ENCODE data around the gene PAX5. TPM values are rescaled to one million over a fixed set of nuclear protein-coding genes. Genes with fewer than 3 reads are reported as not detected.

Gene PAX5
- total and polyA plus RNA-seq, 5 donors from 2014 or later = 0.02 to 0.94 (median 0.15) TPM; not detected in 2

GRCh38 chr9:36892279-36892678 lies 141.8 kb downstream of the PAX5 start:
- H3K4me1 ChIP-seq (ENCODE audit: control insufficient read depth, insufficient read depth, low read length, poor library complexity, severe bottlenecking) = no peaks in the 10 kb centered on the region
- H3K9me3 ChIP-seq (ENCODE audit: control insufficient read depth in 2 of 2, low read length in 2 of 2) = no peaks in the 10 kb centered on the region
- H3K27me3 Mint-ChIP-seq = peaks cover 4% of the 10 kb centered on the region
- H3K4me1 Mint-ChIP-seq = no peaks in the 10 kb centered on the region
- no peak overlapping the region for H3K27ac ChIP-seq (ENCODE audit: insufficient read depth, low read length, poor library complexity, severe bottlenecking)
- H3K36me3 ChIP-seq (ENCODE audit: control insufficient read depth, insufficient read depth, low read length) = no peaks in the 10 kb centered on the region
- H3K36me3 Mint-ChIP-seq = no peaks in the 10 kb centered on the region
- no peak overlapping the region for H3K4me3 ChIP-seq (ENCODE audit: low read depth, low read length)
- no peak for ATAC-seq (ENCODE audit: low read depth in 2 of 2)
- DNase-seq = no peak
- no peak overlapping the region for H3K4me3 Mint-ChIP-seq
- no peak overlapping the region for H3K27ac Mint-ChIP-seq
- H3K27me3 ChIP-seq (ENCODE audit: control insufficient read depth, insufficient read depth, low read length) = no peaks in the 10 kb centered on the region
- H3K9me3 Mint-ChIP-seq = no peaks in the 10 kb centered on the region

DNA sequence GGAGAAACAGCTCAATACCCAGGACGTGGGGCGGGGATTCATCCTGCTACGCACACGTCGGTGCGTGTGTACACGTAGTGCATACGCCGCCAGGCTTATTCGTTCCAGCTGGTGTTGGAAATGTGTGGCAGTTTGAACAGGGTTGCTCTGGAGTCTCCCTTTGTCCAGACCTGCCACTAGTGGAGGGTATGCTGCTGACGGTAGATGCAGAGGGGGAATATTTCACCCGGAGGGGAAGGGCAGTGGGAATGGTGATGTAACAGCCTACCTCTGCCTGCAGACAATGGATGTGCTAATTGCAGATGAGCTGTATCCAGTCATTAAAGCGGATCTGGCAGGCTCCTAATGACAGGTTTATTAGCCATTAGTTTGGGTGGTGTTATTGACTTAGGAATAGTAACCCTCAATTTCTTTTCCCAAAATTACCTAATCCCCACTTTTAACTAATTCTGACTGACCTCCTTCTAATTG lies 142.7 kb downstream of the PAX5 start:
- Histone ChIP-seq H3K27ac (ENCODE audit: insufficient read depth, low read length, poor library complexity, severe bottlenecking) (no peak overlapping the region), H3K27me3 (ENCODE audit: control insufficient read depth, insufficient read depth, low read length) (no peaks in the 10 kb centered on the region), H3K4me1 (ENCODE audit: control insufficient read depth, insufficient read depth, low read length, poor library complexity, severe bottlenecking) (no peaks in the 10 kb centered on the region), H3K4me3 (ENCODE audit: low read depth, low read length) (no peak overlapping the region), H3K9me3 (ENCODE audit: control insufficient read depth in 2 of 2, low read length in 2 of 2) (no peaks in the 10 kb centered on the region), H3K36me3 (ENCODE audit: control insufficient read depth, insufficient read depth, low read length) (no peaks in the 10 kb centered on the region)
- ATAC-seq (ENCODE audit: low read depth in 2 of 2) (no peak), DNase-seq (no peak)
- no peaks in the 10 kb centered on the region for H3K4me1 Mint-ChIP-seq
- H3K27ac Mint-ChIP-seq = no peak overlapping the region
- H3K9me3 Mint-ChIP-seq = no peaks in the 10 kb centered on the region
- H3K4me3 Mint-ChIP-seq = no peak overlapping the region
- H3K27me3 Mint-ChIP-seq = peaks cover 5% of the 10 kb centered on the region
- no peaks in the 10 kb centered on the region for H3K36me3 Mint-ChIP-seq

GRCh38 chr9:36889844-36890243 lies 144.2 kb downstream of the PAX5 start:
- no peaks in the 10 kb centered on the region for H3K9me3 Mint-ChIP-seq
- no peak overlapping the region for H3K4me3 ChIP-seq (ENCODE audit: low read depth, low read length)
- DNase-seq = no peak
- H3K27me3 ChIP-seq (ENCODE audit: control insufficient read depth, insufficient read depth, low read length) = no peaks in the 10 kb centered on the region
- H3K36me3 ChIP-seq (ENCODE audit: control insufficient read depth, insufficient read depth, low read length) = no peaks in the 10 kb centered on the region
- H3K36me3 Mint-ChIP-seq = no peaks in the 10 kb centered on the region
- no peaks in the 10 kb centered on the region for H3K9me3 ChIP-seq (ENCODE audit: control insufficient read depth in 2 of 2, low read length in 2 of 2)
- H3K4me1 ChIP-seq (ENCODE audit: control insufficient read depth, insufficient read depth, low read length, poor library complexity, severe bottlenecking) = no peaks in the 10 kb centered on the region
- H3K27ac ChIP-seq (ENCODE audit: insufficient read depth, low read length, poor library complexity, severe bottlenecking) = no peak overlapping the region
- no peak overlapping the region for H3K4me3 Mint-ChIP-seq
- peaks cover 5% of the 10 kb centered on the region for H3K27me3 Mint-ChIP-seq
- H3K27ac Mint-ChIP-seq = no peak overlapping the region
- no peak for ATAC-seq (ENCODE audit: low read depth in 2 of 2)
- no peaks in the 10 kb centered on the region for H3K4me1 Mint-ChIP-seq

DNA sequence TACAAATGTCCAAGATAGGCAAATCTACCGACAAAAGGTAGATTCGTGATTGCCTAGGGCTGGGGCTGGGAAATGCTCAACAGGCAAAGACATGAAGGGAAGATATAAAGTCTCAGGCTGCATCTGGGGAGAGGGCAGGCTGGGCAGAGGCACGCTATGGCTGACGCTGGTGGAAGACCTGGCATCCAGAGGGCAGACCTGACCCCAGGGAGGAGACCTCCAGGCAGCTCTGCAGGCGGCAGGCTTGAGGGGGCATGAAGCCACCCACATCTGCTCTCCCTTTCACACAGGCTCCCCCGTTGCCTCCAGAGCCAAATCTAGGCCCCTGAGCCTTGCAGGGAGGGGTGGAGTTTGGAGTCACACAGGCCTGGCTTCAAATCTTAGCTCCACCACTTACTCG lies 145.5 kb downstream of the PAX5 start:
- H3K4me1 ChIP-seq (ENCODE audit: control insufficient read depth, insufficient read depth, low read length, poor library complexity, severe bottlenecking) = no peaks in the 10 kb centered on the region
- no peaks in the 10 kb centered on the region for H3K9me3 ChIP-seq (ENCODE audit: control insufficient read depth in 2 of 2, low read length in 2 of 2)
- H3K27me3 Mint-ChIP-seq = peaks cover 11% of the 10 kb centered on the region
- DNase-seq (no peak), ATAC-seq (ENCODE audit: low read depth in 2 of 2) (no peak)
- H3K9me3 Mint-ChIP-seq = no peaks in the 10 kb centered on the region
- H3K4me1 Mint-ChIP-seq = no peaks in the 10 kb centered on the region
- no peak overlapping the region for H3K27ac Mint-ChIP-seq
- H3K27me3 ChIP-seq (ENCODE audit: control insufficient read depth, insufficient read depth, low read length) = no peaks in the 10 kb centered on the region
- no peak overlapping the region for H3K27ac ChIP-seq (ENCODE audit: insufficient read depth, low read length, poor library complexity, severe bottlenecking)
- no peak overlapping the region for H3K4me3 ChIP-seq (ENCODE audit: low read depth, low read length)
- no peaks in the 10 kb centered on the region for H3K36me3 Mint-ChIP-seq
- H3K4me3 Mint-ChIP-seq = no peak overlapping the region
- no peaks in the 10 kb centered on the region for H3K36me3 ChIP-seq (ENCODE audit: control insufficient read depth, insufficient read depth, low read length)

DNA sequence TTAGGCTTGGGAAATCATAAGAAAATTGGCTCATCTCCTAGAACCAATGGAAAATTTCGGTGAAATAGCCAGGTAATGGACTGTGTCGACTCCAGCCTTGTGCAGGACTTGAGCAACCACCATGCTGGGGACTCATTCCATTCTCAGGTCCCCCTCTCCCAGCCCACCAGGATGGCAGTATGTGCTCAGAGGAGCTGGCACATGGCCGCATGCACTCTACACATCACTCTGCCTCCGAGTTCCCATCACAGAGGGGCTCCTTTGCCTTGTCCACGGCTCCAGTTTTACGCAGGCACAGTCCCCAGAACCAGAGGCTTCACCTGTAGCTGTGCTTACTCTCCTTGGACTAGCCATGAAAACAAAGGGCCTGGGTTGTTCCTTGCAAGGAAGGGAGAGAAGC lies 149.3 kb downstream of the PAX5 start:
- no peaks in the 10 kb centered on the region for H3K4me1 ChIP-seq (ENCODE audit: control insufficient read depth, insufficient read depth, low read length, poor library complexity, severe bottlenecking)
- H3K27me3 ChIP-seq (ENCODE audit: control insufficient read depth, insufficient read depth, low read length) = no peaks in the 10 kb centered on the region
- ATAC-seq (ENCODE audit: low read depth in 2 of 2) (no peak), DNase-seq (no peak)
- H3K9me3 ChIP-seq (ENCODE audit: control insufficient read depth in 2 of 2, low read length in 2 of 2) = no peaks in the 10 kb centered on the region
- H3K4me1 Mint-ChIP-seq = no peaks in the 10 kb centered on the region
- H3K36me3 Mint-ChIP-seq = no peaks in the 10 kb centered on the region
- H3K27me3 Mint-ChIP-seq = peaks cover 19% of the 10 kb centered on the region
- H3K4me3 ChIP-seq (ENCODE audit: low read depth, low read length) = no peak overlapping the region
- H3K27ac Mint-ChIP-seq = no peak overlapping the region
- H3K27ac ChIP-seq (ENCODE audit: insufficient read depth, low read length, poor library complexity, severe bottlenecking) = no peak overlapping the region
- H3K4me3 Mint-ChIP-seq = no peak overlapping the region
- H3K9me3 Mint-ChIP-seq = no peaks in the 10 kb centered on the region
- H3K36me3 ChIP-seq (ENCODE audit: control insufficient read depth, insufficient read depth, low read length) = no peaks in the 10 kb centered on the region

- no peaks in the 10 kb centered on the region for H3K9me3 Mint-ChIP-seq
- no peak overlapping the region for H3K27ac Mint-ChIP-seq
- H3K36me3 ChIP-seq (ENCODE audit: control insufficient read depth, insufficient read depth, low read length) = no peaks in the 10 kb centered on the region
- H3K36me3 Mint-ChIP-seq = no peaks in the 10 kb centered on the region
- no peak overlapping the region for H3K4me3 Mint-ChIP-seq
- H3K27me3 Mint-ChIP-seq = peaks cover 18% of the 10 kb centered on the region
- H3K4me1 Mint-ChIP-seq = no peaks in the 10 kb centered on the region
- no peaks in the 10 kb centered on the region for H3K27me3 ChIP-seq (ENCODE audit: control insufficient read depth, insufficient read depth, low read length)
- no peak overlapping the region for H3K4me3 ChIP-seq (ENCODE audit: low read depth, low read length)
- no peaks in the 10 kb centered on the region for H3K9me3 ChIP-seq (ENCODE audit: control insufficient read depth in 2 of 2, low read length in 2 of 2)
- ATAC-seq (ENCODE audit: low read depth in 2 of 2) (no peak), DNase-seq (no peak)
- H3K27ac ChIP-seq (ENCODE audit: insufficient read depth, low read length, poor library complexity, severe bottlenecking) = no peak overlapping the region
- no peaks in the 10 kb centered on the region for H3K4me1 ChIP-seq (ENCODE audit: control insufficient read depth, insufficient read depth, low read length, poor library complexity, severe bottlenecking)
Observed at GRCh38 chr9:36882594-36882993, 151.5 kb downstream of the PAX5 start.

DNA sequence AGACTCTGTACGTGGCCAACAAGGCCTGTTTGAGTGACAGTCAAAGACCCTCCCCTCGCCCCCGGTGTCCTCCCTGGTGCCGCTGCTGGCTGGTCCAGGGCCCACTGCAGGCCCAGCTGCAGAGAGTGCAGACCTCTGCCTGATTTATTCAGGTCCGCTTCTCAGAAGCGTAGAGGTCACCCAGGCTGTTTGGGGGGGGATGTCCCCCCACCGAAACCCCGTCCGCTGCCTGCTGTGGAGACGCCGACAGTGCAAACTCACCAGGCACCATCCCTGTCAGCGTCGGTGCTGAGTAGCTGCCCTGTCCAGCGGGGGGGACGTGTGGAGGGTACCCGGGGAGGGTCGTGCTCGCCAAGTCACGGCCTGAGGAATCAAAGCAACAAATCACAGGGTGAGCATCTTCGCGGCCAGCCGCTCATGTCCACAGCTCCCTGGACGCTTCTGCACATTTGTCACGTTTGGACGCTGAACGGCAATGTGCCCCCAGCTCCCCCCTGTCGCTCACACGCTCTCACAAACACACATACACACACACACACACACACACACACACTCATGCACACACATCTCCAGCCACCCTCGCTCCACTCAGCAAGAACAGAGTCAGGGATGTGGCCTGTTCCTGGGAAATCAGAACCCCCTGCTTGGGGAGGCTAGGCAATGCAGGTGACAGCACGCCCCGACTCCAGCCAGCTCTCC lies 152.2 kb downstream of the PAX5 start:
- H3K27me3 Mint-ChIP-seq = peaks cover 14% of the 10 kb centered on the region
- H3K9me3 Mint-ChIP-seq = no peaks in the 10 kb centered on the region
- no peak for ATAC-seq (ENCODE audit: low read depth in 2 of 2)
- Histone ChIP-seq H3K36me3 (ENCODE audit: control insufficient read depth, insufficient read depth, low read length) (no peaks in the 10 kb centered on the region), H3K4me1 (ENCODE audit: control insufficient read depth, insufficient read depth, low read length, poor library complexity, severe bottlenecking) (no peaks in the 10 kb centered on the region), H3K4me3 (ENCODE audit: low read depth, low read length) (no peak overlapping the region), H3K9me3 (ENCODE audit: control insufficient read depth in 2 of 2, low read length in 2 of 2) (no peaks in the 10 kb centered on the region), H3K27ac (ENCODE audit: insufficient read depth, low read length, poor library complexity, severe bottlenecking) (no peak overlapping the region), H3K27me3 (ENCODE audit: control insufficient read depth, insufficient read depth, low read length) (no peaks in the 10 kb centered on the region)
- DNase-seq = no peak
- no peak overlapping the region for H3K4me3 Mint-ChIP-seq
- H3K36me3 Mint-ChIP-seq = no peaks in the 10 kb centered on the region
- no peak overlapping the region for H3K27ac Mint-ChIP-seq
- H3K4me1 Mint-ChIP-seq = no peaks in the 10 kb centered on the region

GRCh38 chr9:36881316-36881715 lies 152.8 kb downstream of the PAX5 start:
- H3K36me3 ChIP-seq (ENCODE audit: control insufficient read depth, insufficient read depth, low read length) = no peaks in the 10 kb centered on the region
- DNase-seq (no peak), ATAC-seq (ENCODE audit: low read depth in 2 of 2) (no peak)
- H3K27ac ChIP-seq (ENCODE audit: insufficient read depth, low read length, poor library complexity, severe bottlenecking) = no peak overlapping the region
- Mint-ChIP-seq H3K27ac (no peak overlapping the region), H3K4me1 (no peaks in the 10 kb centered on the region), H3K36me3 (no peaks in the 10 kb centered on the region), H3K27me3 (peaks cover 14% of the 10 kb centered on the region), H3K9me3 (no peaks in the 10 kb centered on the region), H3K4me3 (no peak overlapping the region)
- H3K27me3 ChIP-seq (ENCODE audit: control insufficient read depth, insufficient read depth, low read length) = no peaks in the 10 kb centered on the region
- no peaks in the 10 kb centered on the region for H3K9me3 ChIP-seq (ENCODE audit: control insufficient read depth in 2 of 2, low read length in 2 of 2)
- H3K4me1 ChIP-seq (ENCODE audit: control insufficient read depth, insufficient read depth, low read length, poor library complexity, severe bottlenecking) = no peaks in the 10 kb centered on the region
- H3K4me3 ChIP-seq (ENCODE audit: low read depth, low read length) = no peak overlapping the region

Data from CD4-positive, CD25-positive, alpha-beta regulatory T cell (primary cell).